Breast epithelium (tissue), 4 donors: ENCODE results near the gene STRADB. TPM values are rescaled to one million over a fixed set of nuclear protein-coding genes. Genes with fewer than 3 reads are reported as not detected.
A peak's percentile ranks its signal among the peaks of the same experiment; 100 is the strongest.

Experiments used
- DNase-seq, 2 donors: peaks; one replicate each; pipeline ENCODE4 v3.0.0-alpha.2; 2019; ENCODE audit warnings: low spot score in 2 of 2
- H3K27ac ChIP-seq, 2 donors: fragments of 200-600 bp; sonication (generic) in 1 of 2; one replicate each; pipeline ENCODE4 v1.5.1; 2016 to 2019; ENCODE audit warnings: mild to moderate bottlenecking in 1 of 2
- H3K27me3 ChIP-seq, 2 donors: fragments of 200-600 bp; sonication (generic) in 1 of 2; one replicate each; pipeline versions ENCODE4 v1.5.1 to v1.6.0; 2017 to 2019; ENCODE audit warnings: control low read depth in 1 of 2, mild to moderate bottlenecking in 1 of 2
- H3K36me3 ChIP-seq: fragments of 200-600 bp; one replicate; pipeline ENCODE4 v1.5.1; 2019
- H3K4me1 ChIP-seq, 2 donors: fragments of 200-600 bp; sonication (generic); one replicate each; pipeline ENCODE4 v1.5.1; 2016 to 2019; ENCODE audit warnings: control low read depth in 1 of 2
- H3K4me3 ChIP-seq, 3 donors: fragments of 200-600 bp; sonication (generic); 1 replicate in 2 of 3; 2 replicates in 1 of 3; pipeline ENCODE4 v1.5.1; 2016 to 2019; ENCODE audit warnings: mild to moderate bottlenecking in 3 of 3, moderate library complexity in 2 of 3
- H3K9me3 ChIP-seq, 2 donors: fragments of 200-600 bp; sonication (generic) in 1 of 2; one replicate each; pipeline ENCODE4 v1.5.1; 2016 to 2019; ENCODE audit warnings: control low read depth in 1 of 2
- POLR2A ChIP-seq: fragments of 450-650 bp; IDR thresholded peaks from one replicate; pipeline ENCODE4 v1.6.1; 2016; ENCODE audit warnings: antibody characterized with exemption, mild to moderate bottlenecking, moderate library complexity
- POLR2AphosphoS5 ChIP-seq, 3 donors: sonication (generic); formaldehyde crosslinking; IDR thresholded peaks; one replicate each; pipeline ENCODE4 v1.6.1; 2017; ENCODE audit warnings: antibody characterized with exemption in 3 of 3
- intact Hi-C: fragments of 100-400 bp; cut with DNase I; formaldehyde crosslinking; loops from one replicate; pipeline ENCODE4 v1.15.1; 2023; ENCODE audit warnings: low total_unique reads
- total RNA-seq, 3 donors: library from RNA; depleted of rRNA; stranded (reverse); fragments of >200 nt; gene quantifications; one replicate each; pipeline ENCODE4 v1.1.0, GENCODE V29; 2016
- TF ChIP-seq, protein P1 (sequence below), 3 donors: fragments of 450-650 bp; IDR thresholded peaks; one replicate each; pipeline ENCODE4 v1.5.1; 2016 to 2017; ENCODE audit warnings: antibody characterized with exemption in 3 of 3, mild to moderate bottlenecking in 3 of 3, moderate library complexity in 3 of 3

Gene STRADB
- total RNA-seq, 3 donors from 2014 or later, result 20.3 to 30.0 (median 27.7) TPM

DNA sequence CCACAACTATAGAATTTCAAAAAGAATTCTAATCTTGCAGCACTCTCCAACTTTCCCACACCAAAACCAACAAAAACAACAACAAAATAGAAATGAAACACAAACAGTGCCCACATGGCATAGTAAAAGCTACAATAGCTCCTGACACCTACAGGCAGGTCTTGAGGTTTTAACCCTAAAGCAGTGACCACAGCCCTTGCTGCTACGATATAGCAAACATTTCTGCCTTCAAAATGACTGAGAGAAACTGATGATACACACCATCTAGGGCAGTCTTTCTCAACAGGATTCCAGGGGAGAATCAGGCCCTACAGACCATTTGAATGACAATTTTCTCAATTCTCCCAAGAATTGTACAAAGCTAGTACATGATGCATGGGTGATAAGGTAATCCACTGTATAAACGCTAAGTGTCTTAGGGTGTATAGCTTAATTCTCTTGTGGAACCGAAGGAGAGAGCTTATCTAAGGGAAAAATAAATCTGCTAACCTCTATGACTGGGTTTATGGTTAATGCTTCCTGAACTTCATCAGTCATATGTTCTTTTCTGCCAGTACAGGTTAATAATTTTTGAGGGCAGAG is 46.8 kb upstream of the STRADB start:
- Histone ChIP-seq H3K36me3 (no peaks in the 10 kb centered on the region), H3K27me3 (no peaks in the 10 kb centered on the region), H3K9me3 (no peaks in the 10 kb centered on the region), H3K4me3 (no peak overlapping the region), H3K4me1 (peaks cover 0 to 22% of the 10 kb centered on the region in 2 donors), H3K27ac (peak overlapping the region in 1 of 2 donors; percentile 19)
- intact Hi-C loops, result no loop called here
- TF ChIP-seq POLR2AphosphoS5 (IDR thresholded peaks at IDR 0.05), result no peak
- DNase-seq, result no peak

DNA sequence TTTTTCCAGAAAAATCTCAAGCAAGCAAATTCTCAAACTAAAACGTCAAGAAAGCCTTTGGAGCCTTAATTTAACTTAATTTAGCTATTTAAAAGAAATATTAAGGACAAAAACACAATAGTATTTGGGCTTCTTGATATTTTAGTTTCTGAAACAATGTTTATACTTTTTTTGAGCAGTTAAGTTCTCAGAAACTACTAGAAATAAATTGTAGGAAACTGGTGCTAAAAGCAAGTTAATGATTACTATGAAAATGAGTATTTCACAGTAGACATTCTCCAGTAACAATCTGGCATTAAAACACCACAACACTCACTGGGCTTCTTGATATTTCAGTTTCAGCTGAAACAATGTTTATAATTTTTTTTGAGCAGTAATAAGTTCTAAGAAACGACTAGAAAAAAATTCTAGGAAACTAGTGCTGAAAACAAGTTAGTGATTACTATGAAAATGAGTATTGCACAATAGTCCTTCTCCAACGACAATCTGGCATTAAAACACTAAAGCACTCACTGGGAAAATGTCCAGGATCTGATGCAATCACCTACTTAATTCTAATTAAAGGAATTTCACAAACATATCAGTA is 45.4 kb upstream of the STRADB start:
- intact Hi-C loops, result no loop called here
- Histone ChIP-seq H3K4me3 (no peak overlapping the region), H3K9me3 (no peaks in the 10 kb centered on the region), H3K36me3 (no peaks in the 10 kb centered on the region), H3K4me1 (peaks cover 0 to 22% of the 10 kb centered on the region in 2 donors), H3K27ac (peak overlapping the region; percentile 8 to 66), H3K27me3 (no peaks in the 10 kb centered on the region)
- peak in 1 of 2 donors; percentile 38 for DNase-seq
- TF ChIP-seq, protein P1, sequence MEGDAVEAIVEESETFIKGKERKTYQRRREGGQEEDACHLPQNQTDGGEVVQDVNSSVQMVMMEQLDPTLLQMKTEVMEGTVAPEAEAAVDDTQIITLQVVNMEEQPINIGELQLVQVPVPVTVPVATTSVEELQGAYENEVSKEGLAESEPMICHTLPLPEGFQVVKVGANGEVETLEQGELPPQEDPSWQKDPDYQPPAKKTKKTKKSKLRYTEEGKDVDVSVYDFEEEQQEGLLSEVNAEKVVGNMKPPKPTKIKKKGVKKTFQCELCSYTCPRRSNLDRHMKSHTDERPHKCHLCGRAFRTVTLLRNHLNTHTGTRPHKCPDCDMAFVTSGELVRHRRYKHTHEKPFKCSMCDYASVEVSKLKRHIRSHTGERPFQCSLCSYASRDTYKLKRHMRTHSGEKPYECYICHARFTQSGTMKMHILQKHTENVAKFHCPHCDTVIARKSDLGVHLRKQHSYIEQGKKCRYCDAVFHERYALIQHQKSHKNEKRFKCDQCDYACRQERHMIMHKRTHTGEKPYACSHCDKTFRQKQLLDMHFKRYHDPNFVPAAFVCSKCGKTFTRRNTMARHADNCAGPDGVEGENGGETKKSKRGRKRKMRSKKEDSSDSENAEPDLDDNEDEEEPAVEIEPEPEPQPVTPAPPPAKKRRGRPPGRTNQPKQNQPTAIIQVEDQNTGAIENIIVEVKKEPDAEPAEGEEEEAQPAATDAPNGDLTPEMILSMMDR (IDR thresholded peaks at IDR 0.05), result no peak
- TF ChIP-seq POLR2AphosphoS5 (IDR thresholded peaks at IDR 0.05), result peak in 2 of 3 donors; percentile 53 to 58

DNA sequence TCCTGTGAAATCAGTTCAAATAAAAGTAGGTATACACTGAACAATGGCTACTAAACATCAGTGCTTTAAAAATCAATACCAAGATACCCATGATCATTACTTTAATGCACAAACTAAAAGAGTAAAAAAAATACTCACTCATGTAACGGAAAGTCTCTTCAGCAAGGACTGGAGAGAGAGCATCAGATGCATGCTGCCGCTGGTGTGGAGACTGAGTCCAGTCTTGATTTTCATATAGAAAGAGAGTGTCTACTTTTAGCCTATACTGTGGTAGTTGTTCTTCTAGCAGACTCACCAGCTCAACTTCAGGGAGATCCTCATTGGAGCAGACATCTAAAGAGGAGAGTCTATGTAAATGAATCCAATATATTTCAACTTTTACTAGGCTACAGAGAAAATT is 44.3 kb upstream of the STRADB start:
- H3K4me3 ChIP-seq, result no peak overlapping the region
- intact Hi-C loops, result no loop called here
- H3K36me3 ChIP-seq, result no peaks in the 10 kb centered on the region
- H3K4me1 ChIP-seq, result peaks cover 0 to 22% of the 10 kb centered on the region in 2 donors
- no peak for TF ChIP-seq POLR2AphosphoS5 (IDR thresholded peaks at IDR 0.05)
- TF ChIP-seq, protein P1 (IDR thresholded peaks at IDR 0.05), result no peak
- TF ChIP-seq POLR2A, result no peak
- DNase-seq, result no peak
- H3K9me3 ChIP-seq, result no peaks in the 10 kb centered on the region
- peak overlapping the region in 1 of 2 donors; percentile 66 for H3K27ac ChIP-seq
- H3K27me3 ChIP-seq, result no peaks in the 10 kb centered on the region

DNA sequence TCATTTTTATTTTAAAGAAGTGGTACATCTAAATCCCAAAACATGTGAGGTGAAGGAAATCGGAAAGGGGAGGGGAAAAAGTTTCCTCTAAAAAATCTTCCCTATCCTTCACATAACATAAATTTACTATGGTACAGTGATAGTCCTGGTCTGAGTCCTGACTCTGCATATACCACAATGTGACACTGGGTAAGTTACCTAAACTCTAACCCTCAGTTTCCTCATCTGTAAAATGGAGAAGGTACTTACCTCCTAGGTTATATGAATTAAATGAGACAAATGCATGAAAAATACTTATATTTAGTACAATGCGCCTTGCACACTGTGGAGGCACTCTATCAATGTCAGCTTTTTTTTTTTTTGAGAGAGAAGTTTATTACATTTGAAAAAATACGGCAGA is 42.6 kb upstream of the STRADB start:
- TF ChIP-seq, protein P1 (IDR thresholded peaks at IDR 0.05), result no peak
- TF ChIP-seq POLR2AphosphoS5 (IDR thresholded peaks at IDR 0.05) (no peak), POLR2A (no peak)
- intact Hi-C loops, result no loop called here
- no peak for DNase-seq
- H3K4me1 ChIP-seq, result peaks cover 0 to 23% of the 10 kb centered on the region in 2 donors
- no peaks in the 10 kb centered on the region for H3K9me3 ChIP-seq
- no peak overlapping the region for H3K4me3 ChIP-seq
- H3K27ac ChIP-seq, result no peak overlapping the region
- H3K27me3 ChIP-seq, result no peaks in the 10 kb centered on the region
- H3K36me3 ChIP-seq, result no peaks in the 10 kb centered on the region

DNA sequence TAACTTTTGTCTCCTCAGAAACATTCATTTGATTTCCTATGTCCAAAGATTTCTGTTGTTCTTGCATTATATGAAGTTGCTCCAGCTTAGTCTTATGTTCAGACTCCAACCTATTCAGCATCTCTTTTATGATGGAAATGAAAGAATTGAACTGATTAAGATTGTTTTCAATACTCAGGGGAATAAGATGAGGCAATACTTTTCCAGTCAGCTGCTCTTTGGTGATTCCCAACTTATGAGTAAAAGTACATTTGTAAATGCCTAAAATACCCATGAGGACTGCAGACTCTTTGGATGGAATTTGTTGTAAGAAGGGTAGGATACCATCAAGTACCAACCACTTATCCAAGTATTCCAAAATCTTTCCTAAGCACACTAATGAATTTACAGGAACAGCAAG is 40.1 kb upstream of the STRADB start:
- Histone ChIP-seq H3K9me3 (no peaks in the 10 kb centered on the region), H3K4me1 (peaks cover 0 to 15% of the 10 kb centered on the region in 2 donors), H3K36me3 (no peaks in the 10 kb centered on the region), H3K27me3 (no peaks in the 10 kb centered on the region), H3K27ac (peak overlapping the region; percentile 18 to 62), H3K4me3 (no peak overlapping the region)
- intact Hi-C loops, result no loop called here
- DNase-seq, result no peak
- peak in 1 of 3 donors; percentile 13 for TF ChIP-seq POLR2AphosphoS5 (IDR thresholded peaks at IDR 0.05)
- no peak for TF ChIP-seq POLR2A

DNA sequence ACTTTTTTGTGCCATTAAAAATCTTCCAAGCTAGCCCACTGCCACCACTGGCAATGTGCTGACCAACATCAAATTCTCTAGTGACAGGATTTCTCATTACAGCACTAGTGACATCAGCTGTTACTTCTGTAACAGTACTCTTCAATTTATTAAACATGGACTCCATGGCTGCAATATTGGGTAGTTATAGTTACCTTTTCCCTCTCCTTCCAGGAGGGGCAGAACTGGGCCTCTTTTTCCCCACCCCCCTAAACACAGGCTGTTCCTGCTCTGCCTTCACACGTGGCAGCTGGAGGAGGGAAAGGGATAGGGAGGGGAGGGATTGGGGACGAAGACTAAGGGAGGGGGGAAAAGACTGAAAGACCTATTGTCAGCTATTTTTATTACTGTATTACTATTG is 38.4 kb upstream of the STRADB start:
- H3K27ac ChIP-seq, result no peak overlapping the region
- no peaks in the 10 kb centered on the region for H3K9me3 ChIP-seq
- no peak for DNase-seq
- TF ChIP-seq POLR2A, result no peak
- no peak for TF ChIP-seq POLR2AphosphoS5 (IDR thresholded peaks at IDR 0.05)
- TF ChIP-seq, protein P1 (IDR thresholded peaks at IDR 0.05), result no peak
- H3K36me3 ChIP-seq, result no peaks in the 10 kb centered on the region
- H3K4me1 ChIP-seq, result peaks cover 0 to 8% of the 10 kb centered on the region in 2 donors
- H3K27me3 ChIP-seq, result no peaks in the 10 kb centered on the region
- H3K4me3 ChIP-seq, result no peak overlapping the region
- intact Hi-C loops, result no loop called here
